Measurements from ENCODE around the gene CALN1.

CALN1 gene

GRCh38 chr7:72265071-72265904 lies 146.8 kb downstream of the CALN1 start:
- no peaks in the 10 kb centered on the region for H3K9me3 ChIP-seq (ENCODE audit: low read length)
- H3K9me2 ChIP-seq (ENCODE audit: low read depth, low read length): no peaks in the 10 kb centered on the region
- H4K20me1 ChIP-seq (ENCODE audit: insufficient read depth, low read length): no peaks in the 10 kb centered on the region
- H3K4me2 ChIP-seq (ENCODE audit: low read length): no peak overlapping the region
- H3K4me3 ChIP-seq (ENCODE audit: low read depth, low read length, poor library complexity, severe bottlenecking): no peak overlapping the region
- no peak overlapping the region for H2AFZ ChIP-seq (ENCODE audit: low read length)
- H3K9ac ChIP-seq (ENCODE audit: low read length): no peak overlapping the region
- no peak overlapping the region for H3K27ac ChIP-seq (ENCODE audit: low read depth, low read length, poor library complexity, severe bottlenecking)
- no peaks in the 10 kb centered on the region for H3F3A ChIP-seq (ENCODE audit: insufficient read depth, low read length)
- H3K36me3 ChIP-seq (ENCODE audit: insufficient read depth, low read length): no peaks in the 10 kb centered on the region
- TF ChIP-seq EZH2 (IDR thresholded peaks at IDR 0.05; ENCODE audit: borderline replicate concordance, low read length): no peak
- no peak for TF ChIP-seq CTCF (IDR thresholded peaks at IDR 0.05; ENCODE audit: low read length)
- H3K27me3 ChIP-seq (ENCODE audit: insufficient read depth, low read length): no peaks in the 10 kb centered on the region
- no peaks in the 10 kb centered on the region for H3K4me1 ChIP-seq (ENCODE audit: insufficient read depth, low read length, severe bottlenecking)
- H3K79me2 ChIP-seq (ENCODE audit: insufficient read depth, low read length): no peaks in the 10 kb centered on the region

- H3F3A ChIP-seq (ENCODE audit: insufficient read depth, low read length): no peaks in the 10 kb centered on the region
- no peaks in the 10 kb centered on the region for H3K27me3 ChIP-seq (ENCODE audit: insufficient read depth, low read length)
- H3K9ac ChIP-seq (ENCODE audit: low read length): no peak overlapping the region
- no peaks in the 10 kb centered on the region for H4K20me1 ChIP-seq (ENCODE audit: insufficient read depth, low read length)
- H3K4me2 ChIP-seq (ENCODE audit: low read length): no peak overlapping the region
- no peaks in the 10 kb centered on the region for H3K9me3 ChIP-seq (ENCODE audit: low read length)
- no peak overlapping the region for H3K4me3 ChIP-seq (ENCODE audit: low read depth, low read length, poor library complexity, severe bottlenecking)
- no peaks in the 10 kb centered on the region for H3K79me2 ChIP-seq (ENCODE audit: insufficient read depth, low read length)
- no peak for TF ChIP-seq EZH2 (IDR thresholded peaks at IDR 0.05; ENCODE audit: borderline replicate concordance, low read length)
- no peak overlapping the region for H2AFZ ChIP-seq (ENCODE audit: low read length)
- no peaks in the 10 kb centered on the region for H3K9me2 ChIP-seq (ENCODE audit: low read depth, low read length)
- H3K4me1 ChIP-seq (ENCODE audit: insufficient read depth, low read length, severe bottlenecking): no peaks in the 10 kb centered on the region
- H3K36me3 ChIP-seq (ENCODE audit: insufficient read depth, low read length): no peaks in the 10 kb centered on the region
- H3K27ac ChIP-seq (ENCODE audit: low read depth, low read length, poor library complexity, severe bottlenecking): no peak overlapping the region
These were observed 151.7 kb downstream of the CALN1 start for GRCh38 chr7:72260406-72260805.

GRCh38 chr7:72258074-72258473 lies 154.1 kb downstream of the CALN1 start:
- no peak for TF ChIP-seq CTCF (IDR thresholded peaks at IDR 0.05; ENCODE audit: low read length)
- no peak for TF ChIP-seq EZH2 (IDR thresholded peaks at IDR 0.05; ENCODE audit: borderline replicate concordance, low read length)
- Histone ChIP-seq H3K27me3 (ENCODE audit: insufficient read depth, low read length) (no peaks in the 10 kb centered on the region), H3K9me3 (ENCODE audit: low read length) (no peaks in the 10 kb centered on the region), H3K4me2 (ENCODE audit: low read length) (no peak overlapping the region), H3K9ac (ENCODE audit: low read length) (no peak overlapping the region), H3F3A (ENCODE audit: insufficient read depth, low read length) (no peaks in the 10 kb centered on the region), H3K9me2 (ENCODE audit: low read depth, low read length) (no peaks in the 10 kb centered on the region), H2AFZ (ENCODE audit: low read length) (no peak overlapping the region), H3K4me1 (ENCODE audit: insufficient read depth, low read length, severe bottlenecking) (no peaks in the 10 kb centered on the region), H3K4me3 (ENCODE audit: low read depth, low read length, poor library complexity, severe bottlenecking) (no peak overlapping the region), H3K27ac (ENCODE audit: low read depth, low read length, poor library complexity, severe bottlenecking) (no peak overlapping the region), H4K20me1 (ENCODE audit: insufficient read depth, low read length) (no peaks in the 10 kb centered on the region), H3K36me3 (ENCODE audit: insufficient read depth, low read length) (no peaks in the 10 kb centered on the region), H3K79me2 (ENCODE audit: insufficient read depth, low read length) (no peaks in the 10 kb centered on the region)

- no peaks in the 10 kb centered on the region for H3K79me2 ChIP-seq (ENCODE audit: insufficient read depth, low read length)
- no peak overlapping the region for H2AFZ ChIP-seq (ENCODE audit: low read length)
- no peaks in the 10 kb centered on the region for H3K27me3 ChIP-seq (ENCODE audit: insufficient read depth, low read length)
- TF ChIP-seq EZH2 (IDR thresholded peaks at IDR 0.05; ENCODE audit: borderline replicate concordance, low read length): no peak
- TF ChIP-seq CTCF (IDR thresholded peaks at IDR 0.05; ENCODE audit: low read length): no peak
- no peaks in the 10 kb centered on the region for H3K9me2 ChIP-seq (ENCODE audit: low read depth, low read length)
- H3K4me1 ChIP-seq (ENCODE audit: insufficient read depth, low read length, severe bottlenecking): no peaks in the 10 kb centered on the region
- no peaks in the 10 kb centered on the region for H3F3A ChIP-seq (ENCODE audit: insufficient read depth, low read length)
- no peaks in the 10 kb centered on the region for H3K36me3 ChIP-seq (ENCODE audit: insufficient read depth, low read length)
- no peak overlapping the region for H3K27ac ChIP-seq (ENCODE audit: low read depth, low read length, poor library complexity, severe bottlenecking)
- no peak overlapping the region for H3K9ac ChIP-seq (ENCODE audit: low read length)
- no peak overlapping the region for H3K4me3 ChIP-seq (ENCODE audit: low read depth, low read length, poor library complexity, severe bottlenecking)
- no peaks in the 10 kb centered on the region for H3K9me3 ChIP-seq (ENCODE audit: low read length)
- no peak overlapping the region for H3K4me2 ChIP-seq (ENCODE audit: low read length)
- no peaks in the 10 kb centered on the region for H4K20me1 ChIP-seq (ENCODE audit: insufficient read depth, low read length)
These were observed 157.7 kb downstream of the CALN1 start for GRCh38 chr7:72254455-72254854.
